Parathyroid adenoma (tissue), 2 donors: ENCODE results near the gene OR2T8.

ENCODE experiments used
- H2AFZ ChIP-seq: fragments of 300-600 bp; sonication (generic); one replicate; pipeline ENCODE4 v1.7.0; 2017; ENCODE audit warnings: antibody characterized with exemption, mild to moderate bottlenecking
- H3K27ac ChIP-seq: fragments of 300-600 bp; sonication (generic); one replicate; pipeline ENCODE4 v1.7.0; 2017
- H3K27me3 ChIP-seq: fragments of 300-600 bp; sonication (generic); one replicate; pipeline ENCODE4 v1.7.0; 2017; ENCODE audit warnings: low read length; ENCODE audit not compliant: control insufficient read depth, insufficient read depth
- H3K36me3 ChIP-seq: fragments of 300-600 bp; sonication (generic); one replicate; pipeline ENCODE4 v1.7.0; 2017; ENCODE audit warnings: low read length; ENCODE audit not compliant: control insufficient read depth, insufficient read depth
- H3K4me1 ChIP-seq: fragments of 300-600 bp; sonication (generic); one replicate; pipeline ENCODE4 v1.7.0; 2017; ENCODE audit warnings: control low read depth
- H3K4me2 ChIP-seq: fragments of 300-600 bp; sonication (generic); one replicate; pipeline ENCODE4 v1.7.0; 2017; ENCODE audit warnings: low read length
- H3K4me3 ChIP-seq: fragments of 300-600 bp; sonication (generic); one replicate; pipeline ENCODE4 v1.7.0; 2017; ENCODE audit warnings: low read depth, low read length
- H3K79me2 ChIP-seq: fragments of 300-600 bp; sonication (generic); one replicate; pipeline ENCODE4 v1.7.0; 2017; ENCODE audit warnings: control low read depth
- H3K9ac ChIP-seq: fragments of 300-600 bp; sonication (generic); one replicate; pipeline ENCODE4 v1.7.0; 2017; ENCODE audit warnings: mild to moderate bottlenecking
- H3K9me3 ChIP-seq: fragments of 300-600 bp; sonication (generic); one replicate; pipeline ENCODE4 v1.7.0; 2017; ENCODE audit warnings: low read length; ENCODE audit not compliant: control insufficient read depth
- TF ChIP-seq, protein P1 (sequence below): fragments of 300-600 bp; sonication (generic); IDR thresholded peaks from one replicate; pipeline ENCODE4 v1.7.0; 2017; ENCODE audit warnings: antibody characterized with exemption, mild to moderate bottlenecking
- donor health status: primary hyperparathyroidism.

OR2T8 gene

DNA sequence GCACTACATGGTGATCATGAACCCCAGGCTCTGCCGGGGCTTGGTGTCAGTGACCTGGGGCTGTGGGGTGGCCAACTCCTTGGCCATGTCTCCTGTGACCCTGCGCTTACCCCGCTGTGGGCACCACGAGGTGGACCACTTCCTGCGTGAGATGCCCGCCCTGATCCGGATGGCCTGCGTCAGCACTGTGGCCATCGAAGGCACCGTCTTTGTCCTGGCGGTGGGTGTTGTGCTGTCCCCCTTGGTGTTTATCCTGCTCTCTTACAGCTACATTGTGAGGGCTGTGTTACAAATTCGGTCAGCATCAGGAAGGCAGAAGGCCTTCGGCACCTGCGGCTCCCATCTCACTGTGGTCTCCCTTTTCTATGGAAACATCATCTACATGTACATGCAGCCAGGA is 24.1 kb upstream of the OR2T8 start:
- H2AFZ ChIP-seq, result no peak overlapping the region
- H3K27me3 ChIP-seq, result no peaks in the 10 kb centered on the region
- no peak overlapping the region for H3K27ac ChIP-seq
- H3K4me2 ChIP-seq, result no peak overlapping the region
- no peak overlapping the region for H3K9ac ChIP-seq
- no peak overlapping the region for H3K4me3 ChIP-seq
- H3K9me3 ChIP-seq, result no peaks in the 10 kb centered on the region
- TF ChIP-seq, protein P1, sequence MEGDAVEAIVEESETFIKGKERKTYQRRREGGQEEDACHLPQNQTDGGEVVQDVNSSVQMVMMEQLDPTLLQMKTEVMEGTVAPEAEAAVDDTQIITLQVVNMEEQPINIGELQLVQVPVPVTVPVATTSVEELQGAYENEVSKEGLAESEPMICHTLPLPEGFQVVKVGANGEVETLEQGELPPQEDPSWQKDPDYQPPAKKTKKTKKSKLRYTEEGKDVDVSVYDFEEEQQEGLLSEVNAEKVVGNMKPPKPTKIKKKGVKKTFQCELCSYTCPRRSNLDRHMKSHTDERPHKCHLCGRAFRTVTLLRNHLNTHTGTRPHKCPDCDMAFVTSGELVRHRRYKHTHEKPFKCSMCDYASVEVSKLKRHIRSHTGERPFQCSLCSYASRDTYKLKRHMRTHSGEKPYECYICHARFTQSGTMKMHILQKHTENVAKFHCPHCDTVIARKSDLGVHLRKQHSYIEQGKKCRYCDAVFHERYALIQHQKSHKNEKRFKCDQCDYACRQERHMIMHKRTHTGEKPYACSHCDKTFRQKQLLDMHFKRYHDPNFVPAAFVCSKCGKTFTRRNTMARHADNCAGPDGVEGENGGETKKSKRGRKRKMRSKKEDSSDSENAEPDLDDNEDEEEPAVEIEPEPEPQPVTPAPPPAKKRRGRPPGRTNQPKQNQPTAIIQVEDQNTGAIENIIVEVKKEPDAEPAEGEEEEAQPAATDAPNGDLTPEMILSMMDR, result no peak
- H3K36me3 ChIP-seq, result no peaks in the 10 kb centered on the region
- H3K4me1 ChIP-seq, result no peaks in the 10 kb centered on the region
- H3K79me2 ChIP-seq, result no peaks in the 10 kb centered on the region

DNA sequence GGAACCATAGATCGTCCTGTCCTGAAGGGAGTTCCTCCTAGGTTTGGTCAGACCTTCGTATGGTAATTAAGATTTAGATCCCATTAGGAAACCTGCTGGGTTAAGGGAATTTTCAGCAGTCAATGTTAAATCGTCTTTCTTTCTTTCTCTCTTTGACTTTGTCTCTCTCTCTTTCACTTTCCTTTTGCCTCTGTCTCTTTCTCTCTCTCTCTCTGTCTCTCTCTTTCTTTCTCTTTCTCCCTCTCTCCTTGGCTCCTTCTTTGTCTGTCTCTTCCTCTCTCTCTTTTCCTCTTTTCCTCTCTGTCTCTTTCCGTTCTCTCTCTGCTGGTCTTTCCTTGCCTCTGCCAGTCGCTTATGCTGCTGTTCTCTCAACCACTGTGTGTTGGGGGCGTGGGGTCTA is 15.9 kb upstream of the OR2T8 start:
- H3K79me2 ChIP-seq, result no peaks in the 10 kb centered on the region
- no peaks in the 10 kb centered on the region for H3K27me3 ChIP-seq
- no peaks in the 10 kb centered on the region for H3K4me1 ChIP-seq
- no peak overlapping the region for H3K4me3 ChIP-seq
- H2AFZ ChIP-seq, result no peak overlapping the region
- H3K36me3 ChIP-seq, result no peaks in the 10 kb centered on the region
- TF ChIP-seq, protein P1, result no peak
- H3K9me3 ChIP-seq, result no peaks in the 10 kb centered on the region
- H3K4me2 ChIP-seq, result no peak overlapping the region
- H3K27ac ChIP-seq, result no peak overlapping the region
- H3K9ac ChIP-seq, result no peak overlapping the region

DNA sequence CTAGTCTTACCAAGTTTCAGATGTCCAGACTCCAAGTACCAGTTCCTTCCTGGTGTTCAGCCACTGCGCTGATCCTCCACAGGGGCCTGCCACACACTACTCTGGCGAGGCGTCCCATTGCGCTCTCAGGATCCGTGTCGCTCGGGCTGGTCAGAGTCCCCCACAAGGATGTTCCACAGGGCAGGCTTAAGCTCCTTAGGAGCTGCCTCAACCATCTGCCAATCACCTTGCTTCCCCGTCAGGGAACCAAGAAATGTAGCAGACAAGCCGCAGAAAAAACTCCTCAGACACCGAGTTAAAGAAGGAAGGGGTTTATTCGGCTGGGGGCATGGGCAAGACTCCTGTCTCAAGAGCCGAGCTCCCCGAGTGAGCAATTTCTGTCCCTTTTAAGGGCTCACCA is 14.9 kb upstream of the OR2T8 start:
- no peaks in the 10 kb centered on the region for H3K27me3 ChIP-seq

DNA sequence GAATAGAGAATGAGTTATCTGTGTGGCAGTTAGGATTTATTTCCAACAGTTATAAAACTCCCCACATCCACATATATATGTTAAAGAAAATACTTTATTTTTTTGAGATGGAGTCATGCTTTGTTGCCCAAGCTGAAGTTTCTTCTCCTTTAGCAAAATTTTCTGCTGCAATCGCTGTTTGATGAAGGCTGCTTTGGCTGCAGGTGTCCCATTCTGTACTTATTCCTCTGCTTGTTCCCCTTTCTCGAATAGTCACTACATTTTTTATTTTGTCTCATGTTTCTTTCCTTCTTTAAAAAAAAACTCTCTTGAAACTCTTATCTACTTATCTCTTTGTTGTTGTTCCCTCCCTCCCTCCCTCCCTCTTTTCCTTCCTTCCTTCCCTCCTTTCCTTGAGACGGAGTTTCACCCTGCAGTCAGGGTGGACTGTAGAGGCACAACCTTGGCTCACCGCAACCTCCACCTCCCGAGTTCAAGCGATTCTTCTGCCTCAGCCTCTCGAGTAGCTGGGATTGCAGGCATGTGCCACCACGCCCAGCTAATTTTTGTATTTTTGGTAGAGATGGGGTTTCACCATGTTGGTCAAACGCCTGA is 14.0 kb upstream of the OR2T8 start:
- Histone ChIP-seq H2AFZ (no peak overlapping the region), H3K4me2 (peak overlapping the region; percentile 40), H3K4me3 (no peak overlapping the region), H3K4me1 (no peaks in the 10 kb centered on the region), H3K27ac (no peak overlapping the region), H3K36me3 (no peaks in the 10 kb centered on the region), H3K9ac (no peak overlapping the region), H3K27me3 (no peaks in the 10 kb centered on the region), H3K79me2 (no peaks in the 10 kb centered on the region), H3K9me3 (no peaks in the 10 kb centered on the region)
- TF ChIP-seq, protein P1, result no peak

More for the DNA sequence above, 14.9 kb upstream of the OR2T8 start:
- Histone ChIP-seq H3K4me3 (no peak overlapping the region), H3K4me1 (no peaks in the 10 kb centered on the region), H3K9me3 (no peaks in the 10 kb centered on the region), H3K27ac (no peak overlapping the region), H3K36me3 (no peaks in the 10 kb centered on the region), H2AFZ (no peak overlapping the region), H3K9ac (no peak overlapping the region), H3K4me2 (no peak overlapping the region), H3K79me2 (no peaks in the 10 kb centered on the region)
- TF ChIP-seq, protein P1, result no peak

DNA sequence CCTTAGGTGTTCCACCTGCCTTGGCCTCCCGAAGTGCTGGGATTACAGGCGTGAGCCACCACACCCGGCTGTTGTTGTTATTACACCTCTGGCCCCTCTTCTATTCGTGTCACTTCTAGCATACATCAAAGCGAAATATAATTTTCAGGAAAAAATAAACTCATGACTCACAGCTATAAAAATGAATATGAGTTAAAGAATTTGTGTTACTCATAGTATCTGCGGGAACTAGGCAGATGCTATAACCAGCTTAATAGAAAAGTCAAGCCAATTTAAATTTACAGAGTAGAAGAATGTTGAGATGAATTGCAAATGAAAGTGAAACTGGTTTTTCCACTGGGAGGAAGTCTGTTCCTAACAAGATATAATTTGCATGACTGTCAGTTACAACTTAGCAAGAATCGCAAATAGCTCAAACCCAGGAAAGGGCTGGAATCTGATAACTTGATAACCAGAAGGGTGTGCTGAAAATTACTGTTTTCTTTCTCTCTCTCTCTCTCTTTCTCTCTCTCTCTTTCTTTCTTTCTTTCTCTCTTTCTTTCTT is 13.5 kb upstream of the OR2T8 start:
- Histone ChIP-seq H3K9ac (no peak overlapping the region), H3K27me3 (no peaks in the 10 kb centered on the region), H2AFZ (no peak overlapping the region), H3K4me2 (peak overlapping the region; percentile 40), H3K4me3 (peak overlapping the region; percentile 39), H3K36me3 (no peaks in the 10 kb centered on the region), H3K79me2 (no peaks in the 10 kb centered on the region), H3K27ac (no peak overlapping the region), H3K4me1 (no peaks in the 10 kb centered on the region), H3K9me3 (no peaks in the 10 kb centered on the region)
- TF ChIP-seq, protein P1, result no peak
